Peyer's patch (tissue), 4 donors: ENCODE data around the gene TMEM79. TPM values are rescaled to one million over a fixed set of nuclear protein-coding genes. Genes with fewer than 3 reads are reported as not detected.

Experiments
- DNase-seq, 3 donors: peaks; one replicate each; pipeline ENCODE4 v3.0.0-alpha.2; 2017 to 2019
- H3K27ac ChIP-seq, 4 donors: fragments of 200-600 bp; sonication (generic); one replicate each; pipeline ENCODE4 v1.5.1; 2016 to 2019
- H3K27me3 ChIP-seq, 2 donors: fragments of 200-600 bp; sonication (generic); one replicate each; pipeline ENCODE4 v1.5.1; 2019
- H3K36me3 ChIP-seq, 3 donors: fragments of 200-600 bp; sonication (generic); one replicate each; pipeline ENCODE4 v1.5.1; 2016 to 2019
- H3K4me1 ChIP-seq, 4 donors: fragments of 200-600 bp; sonication (generic); one replicate each; pipeline ENCODE4 v1.5.1; 2016 to 2019
- H3K4me3 ChIP-seq, 4 donors: fragments of 200-600 bp; sonication (generic); 1 replicate in 3 of 4; 2 replicates in 1 of 4; pipeline ENCODE4 v1.5.1; 2016 to 2019; ENCODE audit warnings: mild to moderate bottlenecking in 1 of 4
- H3K9me3 ChIP-seq, 4 donors: fragments of 200-600 bp; sonication (generic); one replicate each; pipeline ENCODE4 v1.5.1; 2016 to 2019; ENCODE audit warnings: mild to moderate bottlenecking in 1 of 4
- POLR2A ChIP-seq, 2 donors: fragments of 450-650 bp; IDR thresholded peaks; one replicate each; pipeline ENCODE4 v1.5.1; 2017; ENCODE audit warnings: antibody characterized with exemption in 2 of 2, mild to moderate bottlenecking in 2 of 2, moderate library complexity in 2 of 2
- total RNA-seq, 4 donors: library from RNA; depleted of rRNA; stranded (reverse); fragments of >200 nt; gene quantifications; one replicate each; pipeline ENCODE4 v1.1.0, GENCODE V29; 2016
- TF ChIP-seq, protein P1 (sequence below), 6 experiments: fragments of 450-650 bp in 4 of 6; fragments of 200-600 bp in 2 of 6; sonication (generic) in 1 of 6; IDR thresholded peaks; one replicate each; pipeline ENCODE4 v1.5.1; 2017 to 2019; ENCODE audit warnings: antibody characterized with exemption in 6 of 6, mild to moderate bottlenecking in 3 of 6, moderate library complexity in 1 of 6

Gene TMEM79
- total RNA-seq, 4 donors from 2014 or later: 1.9 to 9.7 (median 5.4) TPM

DNA sequence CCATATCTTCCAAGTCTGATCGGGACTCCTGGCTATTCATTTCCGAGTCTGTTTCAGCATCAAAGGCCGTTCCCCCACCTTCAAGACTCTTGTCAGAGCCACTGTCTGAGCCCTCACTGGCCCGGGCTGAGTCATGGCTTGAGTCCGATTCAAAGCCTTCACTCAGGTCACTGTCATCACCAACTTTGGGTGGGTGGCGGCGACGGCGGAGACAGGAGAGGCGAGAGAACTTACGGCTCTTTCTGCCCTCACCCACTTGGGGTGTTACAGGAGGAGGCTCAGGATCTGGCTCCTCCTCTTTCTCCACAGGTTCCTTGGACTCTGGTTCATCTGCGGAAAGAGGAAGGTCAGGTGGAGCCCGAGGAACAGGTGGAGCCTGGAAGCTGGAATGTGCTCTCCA lies 18.1 kb upstream of the TMEM79 start:
- Histone ChIP-seq H3K4me1 (no peaks in the 10 kb centered on the region), H3K36me3 (peaks cover 0 to 98% (median 5%) of the 10 kb centered on the region in 3 donors), H3K27ac (no peak overlapping the region), H3K27me3 (no peaks in the 10 kb centered on the region), H3K4me3 (no peak overlapping the region), H3K9me3 (no peaks in the 10 kb centered on the region)
- DNase-seq: no peak
- no peak for TF ChIP-seq POLR2A (IDR thresholded peaks at IDR 0.05)
- TF ChIP-seq, protein P1, sequence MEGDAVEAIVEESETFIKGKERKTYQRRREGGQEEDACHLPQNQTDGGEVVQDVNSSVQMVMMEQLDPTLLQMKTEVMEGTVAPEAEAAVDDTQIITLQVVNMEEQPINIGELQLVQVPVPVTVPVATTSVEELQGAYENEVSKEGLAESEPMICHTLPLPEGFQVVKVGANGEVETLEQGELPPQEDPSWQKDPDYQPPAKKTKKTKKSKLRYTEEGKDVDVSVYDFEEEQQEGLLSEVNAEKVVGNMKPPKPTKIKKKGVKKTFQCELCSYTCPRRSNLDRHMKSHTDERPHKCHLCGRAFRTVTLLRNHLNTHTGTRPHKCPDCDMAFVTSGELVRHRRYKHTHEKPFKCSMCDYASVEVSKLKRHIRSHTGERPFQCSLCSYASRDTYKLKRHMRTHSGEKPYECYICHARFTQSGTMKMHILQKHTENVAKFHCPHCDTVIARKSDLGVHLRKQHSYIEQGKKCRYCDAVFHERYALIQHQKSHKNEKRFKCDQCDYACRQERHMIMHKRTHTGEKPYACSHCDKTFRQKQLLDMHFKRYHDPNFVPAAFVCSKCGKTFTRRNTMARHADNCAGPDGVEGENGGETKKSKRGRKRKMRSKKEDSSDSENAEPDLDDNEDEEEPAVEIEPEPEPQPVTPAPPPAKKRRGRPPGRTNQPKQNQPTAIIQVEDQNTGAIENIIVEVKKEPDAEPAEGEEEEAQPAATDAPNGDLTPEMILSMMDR (IDR thresholded peaks at IDR 0.05): no peak

DNA sequence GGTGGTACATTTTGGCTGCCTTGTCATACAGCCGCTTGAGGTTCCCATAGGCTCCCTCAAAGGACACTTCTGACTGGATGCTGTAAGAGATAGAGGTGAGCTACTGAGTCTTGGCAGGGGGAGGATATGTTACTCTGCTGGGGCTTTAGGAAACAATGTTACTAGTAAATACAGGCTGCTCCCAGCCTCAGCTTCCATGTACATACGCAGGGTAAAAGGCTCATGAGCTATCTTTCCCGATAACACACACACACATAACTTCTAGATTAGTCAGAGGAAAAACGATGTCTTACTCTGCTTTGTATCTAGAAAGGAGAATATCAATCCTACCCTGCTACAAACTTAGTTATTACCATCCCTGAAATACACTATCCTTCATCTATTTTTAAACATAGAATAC lies 15.8 kb upstream of the TMEM79 start:
- TF ChIP-seq POLR2A (IDR thresholded peaks at IDR 0.05): no peak
- TF ChIP-seq, protein P1 (IDR thresholded peaks at IDR 0.05): no peak

DNA sequence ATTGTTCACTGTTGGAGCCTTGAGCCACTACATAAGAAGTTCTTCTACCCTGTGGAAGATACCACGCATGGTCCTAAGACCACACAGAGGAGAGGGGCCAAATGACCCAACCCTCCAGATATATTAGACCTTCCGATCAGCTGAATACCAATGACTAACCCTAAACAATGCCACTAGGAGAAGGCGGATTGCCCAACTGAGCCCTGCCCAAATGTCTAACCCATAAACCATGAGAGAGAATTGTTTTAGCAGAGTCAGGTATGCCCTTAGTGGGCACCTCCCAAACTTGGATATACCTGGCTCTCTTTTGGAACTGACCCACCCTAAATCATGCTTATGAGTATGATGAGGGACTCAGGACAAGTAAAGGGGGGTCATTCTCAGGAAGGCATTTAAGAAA lies 13.8 kb upstream of the TMEM79 start:
- TF ChIP-seq POLR2A (IDR thresholded peaks at IDR 0.05): no peak
- TF ChIP-seq, protein P1 (IDR thresholded peaks at IDR 0.05): no peak
- Histone ChIP-seq H3K4me3 (no peak overlapping the region), H3K27ac (no peak overlapping the region), H3K4me1 (no peaks in the 10 kb centered on the region), H3K9me3 (no peaks in the 10 kb centered on the region), H3K27me3 (no peaks in the 10 kb centered on the region), H3K36me3 (peaks cover 0 to 99% (median 5%) of the 10 kb centered on the region in 3 donors)
- DNase-seq: no peak

More for the DNA sequence above, 15.8 kb upstream of the TMEM79 start:
- no peaks in the 10 kb centered on the region for H3K27me3 ChIP-seq
- peaks cover 0 to 97% (median 5%) of the 10 kb centered on the region in 3 donors for H3K36me3 ChIP-seq
- no peak overlapping the region for H3K4me3 ChIP-seq
- H3K9me3 ChIP-seq: no peaks in the 10 kb centered on the region
- no peak for DNase-seq
- H3K27ac ChIP-seq: no peak overlapping the region
- H3K4me1 ChIP-seq: no peaks in the 10 kb centered on the region

DNA sequence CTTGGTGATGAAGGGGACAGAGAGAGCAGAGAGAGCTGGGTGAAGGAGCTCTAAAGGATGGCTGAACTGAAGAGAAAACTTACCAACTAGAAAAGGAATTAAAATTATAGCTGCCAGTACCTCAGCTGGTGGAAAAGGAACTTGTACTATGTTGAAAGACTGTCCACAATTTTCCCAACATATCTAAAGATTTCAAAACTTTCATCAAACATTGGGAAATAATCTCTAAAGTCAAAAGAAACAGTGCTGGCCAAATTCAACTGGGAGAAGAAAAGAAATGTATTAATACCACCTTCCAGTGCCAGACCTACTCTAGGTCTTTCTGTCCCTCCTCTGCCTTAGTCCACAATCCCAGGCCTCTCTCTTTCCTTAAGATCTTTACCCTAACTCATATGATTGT lies 7.6 kb upstream of the TMEM79 start:
- TF ChIP-seq, protein P1 (IDR thresholded peaks at IDR 0.05): no peak
- TF ChIP-seq POLR2A (IDR thresholded peaks at IDR 0.05): no peak
- Histone ChIP-seq H3K27me3 (no peaks in the 10 kb centered on the region), H3K4me1 (peaks cover 0 to 15% (median 2%) of the 10 kb centered on the region in 4 donors), H3K9me3 (no peaks in the 10 kb centered on the region), H3K27ac (no peak overlapping the region), H3K4me3 (no peak overlapping the region), H3K36me3 (peaks cover 0 to 75% (median 0%) of the 10 kb centered on the region in 3 donors)
- no peak for DNase-seq

DNA sequence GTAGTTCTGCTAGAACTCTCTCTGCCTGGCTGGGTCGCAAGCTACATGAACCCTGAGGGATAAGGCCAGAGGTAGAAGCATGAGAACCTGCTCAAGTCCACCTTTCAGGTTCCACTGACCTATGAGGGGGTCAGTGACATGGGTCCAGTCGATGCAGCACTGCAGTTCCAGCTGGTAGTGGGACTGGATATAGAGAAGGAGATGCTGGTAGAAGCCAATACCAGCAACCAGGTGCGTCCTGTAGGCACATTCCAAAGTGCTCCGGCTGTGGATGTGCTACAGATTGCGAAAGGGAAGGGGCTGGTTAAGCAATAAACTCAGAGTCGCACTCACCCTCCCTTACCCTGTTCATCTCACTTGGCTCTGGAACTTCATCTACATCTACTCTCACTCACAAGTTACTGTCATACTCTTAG lies 7.2 kb upstream of the TMEM79 start:
- Histone ChIP-seq H3K27ac (no peak overlapping the region), H3K27me3 (no peaks in the 10 kb centered on the region), H3K9me3 (no peaks in the 10 kb centered on the region), H3K4me3 (no peak overlapping the region), H3K36me3 (peaks cover 0 to 71% (median 0%) of the 10 kb centered on the region in 3 donors), H3K4me1 (peaks cover 0 to 20% (median 4%) of the 10 kb centered on the region in 4 donors)
- TF ChIP-seq POLR2A (IDR thresholded peaks at IDR 0.05): no peak
- TF ChIP-seq, protein P1 (IDR thresholded peaks at IDR 0.05): no peak
- DNase-seq: no peak

DNA sequence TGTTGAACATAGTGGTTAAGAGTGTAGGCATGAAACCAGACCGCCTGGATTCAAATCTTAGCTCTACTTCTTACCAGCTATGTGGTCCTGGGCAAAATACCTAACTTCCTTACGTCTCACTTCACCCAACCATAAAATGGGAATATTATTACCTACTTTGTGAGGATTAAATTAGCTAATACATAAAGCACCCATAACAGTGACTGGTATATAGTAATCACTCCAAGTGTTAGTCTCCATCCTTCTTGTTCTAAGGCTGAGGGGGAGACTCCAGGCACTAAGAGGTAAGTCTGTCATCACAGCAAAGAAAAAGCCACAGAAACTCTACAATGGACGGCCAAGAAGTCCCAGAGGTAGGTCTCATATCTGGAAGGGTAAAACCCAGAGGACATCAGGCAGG lies 4.3 kb upstream of the TMEM79 start:
- no peak for DNase-seq
- H3K9me3 ChIP-seq: no peaks in the 10 kb centered on the region
- H3K36me3 ChIP-seq: peaks cover 0 to 42% (median 0%) of the 10 kb centered on the region in 3 donors
- H3K27ac ChIP-seq: no peak overlapping the region
- no peaks in the 10 kb centered on the region for H3K27me3 ChIP-seq
- H3K4me3 ChIP-seq: no peak overlapping the region
- peaks cover 0 to 33% (median 4%) of the 10 kb centered on the region in 4 donors for H3K4me1 ChIP-seq
- TF ChIP-seq, protein P1 (IDR thresholded peaks at IDR 0.05): no peak
- TF ChIP-seq POLR2A (IDR thresholded peaks at IDR 0.05): no peak
